G401.6 (cell line): ENCODE results near the gene NOTO.

Experiments
- FAIRE-seq: peaks from 2 replicates; lab custom pipeline; 2012; peaks lifted over from hg19 to GRCh38; lab: Jason Lieb, UNC

Gene NOTO

GRCh38 chr2:73203055-73203681, 794 bp downstream of the NOTO start:
- no peak for FAIRE-seq

- FAIRE-seq: no peak
Observed at GRCh38 chr2:73205611-73206010, 3.2 kb downstream of the NOTO start.

- FAIRE-seq: no peak
Observed at GRCh38 chr2:73208258-73208657, 5.9 kb downstream of the NOTO start.

GRCh38 chr2:73210019-73210418, 7.6 kb downstream of the NOTO start:
- FAIRE-seq: no peak

GRCh38 chr2:73210696-73211095, 8.3 kb downstream of the NOTO start:
- FAIRE-seq: no peak

GRCh38 chr2:73212098-73212447, 9.7 kb downstream of the NOTO start:
- no peak for FAIRE-seq

GRCh38 chr2:73212448-73213176, 10.2 kb downstream of the NOTO start:
- no peak for FAIRE-seq

- peak; percentile 49 for FAIRE-seq
Observed at GRCh38 chr2:73214120-73215035, 12.0 kb downstream of the NOTO start, which contains the start of gene SMYD5. Gene SMYD5, plus strand, starts transcription at chr2:73214245. Its CDS starts 22 bp downstream, at chr2:73214267.

GRCh38 chr2:73215254-73215653, 12.9 kb downstream of the NOTO start:
- FAIRE-seq: no peak

- no peak for FAIRE-seq
Observed at GRCh38 chr2:73217160-73217559, 14.8 kb downstream of the NOTO start.

- no peak for FAIRE-seq
Observed at GRCh38 chr2:73217826-73218225, 15.5 kb downstream of the NOTO start.

- no peak for FAIRE-seq
Observed at GRCh38 chr2:73218298-73218697, 15.9 kb downstream of the NOTO start.

- FAIRE-seq: no peak
Observed at GRCh38 chr2:73223821-73224220, 21.4 kb downstream of the NOTO start.

GRCh38 chr2:73225513-73226360, 23.4 kb downstream of the NOTO start:
- no peak for FAIRE-seq

GRCh38 chr2:73227086-73227485, 24.7 kb downstream of the NOTO start:
- no peak for FAIRE-seq

- FAIRE-seq: no peak
Observed at GRCh38 chr2:73228631-73229030, 26.3 kb downstream of the NOTO start.

GRCh38 chr2:73232403-73233153, 30.2 kb downstream of the NOTO start:
- no peak for FAIRE-seq

GRCh38 chr2:73233154-73233931, 31.0 kb downstream of the NOTO start, which contains the start of gene PRADC1:
Gene PRADC1, minus strand, starts transcription at chr2:73233239. Its CDS starts 79 bp downstream, at chr2:73233160.
- FAIRE-seq: peak; percentile 98

- no peak for FAIRE-seq
Observed at GRCh38 chr2:73233932-73234832, 31.8 kb downstream of the NOTO start, which contains the start of gene CCT7. Gene CCT7, plus strand, starts transcription at chr2:73234308. Its CDS starts 71 bp downstream, at chr2:73234379.
